Progenitor cell of endocrine pancreas (in vitro differentiated cells): ENCODE measurements around the gene SQOR. TPM values are rescaled to one million over a fixed set of nuclear protein-coding genes. Genes with fewer than 3 reads are reported as not detected.

Experiments used
- DNase-seq: peaks from one replicate; pipeline ENCODE4 v3.0.0; 2021; ENCODE audit warnings: low spot score; ENCODE audit not compliant: unreplicated experiment
- H3K27ac Mint-ChIP-seq: 2 replicates; pipeline ENCODE4 v1.8.0; 2021; ENCODE audit warnings: mild to moderate bottlenecking, moderate library complexity, mixed read lengths
- H3K27me3 Mint-ChIP-seq: 2 replicates; pipeline ENCODE4 v1.8.0; 2021; ENCODE audit warnings: mixed read lengths
- H3K36me3 Mint-ChIP-seq: 2 replicates; pipeline ENCODE4 v1.8.0; 2022; ENCODE audit warnings: mixed read lengths; ENCODE audit not compliant: insufficient read depth
- H3K4me1 Mint-ChIP-seq: 2 replicates; pipeline ENCODE4 v1.8.0; 2021; ENCODE audit warnings: low read depth, mixed read lengths
- H3K4me3 Mint-ChIP-seq: 2 replicates; pipeline ENCODE4 v1.8.0; 2021; ENCODE audit warnings: low read depth, mild to moderate bottlenecking, moderate library complexity, mixed read lengths
- H3K9me3 Mint-ChIP-seq: 2 replicates; pipeline ENCODE4 v1.8.0; 2021; ENCODE audit warnings: low read depth, mixed read lengths
- CTCF ChIP-seq: fragments of 200-600 bp; sonication (generic); IDR thresholded peaks from one replicate; pipeline ENCODE4 v1.5.0; 2021; ENCODE audit warnings: antibody characterized with exemption, mild to moderate bottlenecking; ENCODE audit not compliant: unreplicated experiment
- total RNA-seq: library from RNA; stranded (reverse); gene quantifications from 2 replicates; pipeline ENCODE4 v1.2.1, GENCODE V29; 2021

Gene SQOR
- total RNA-seq, 1 donor from 2014 or later, result 39.3 TPM

- no peak for DNase-seq
- no peak for TF ChIP-seq CTCF
- peaks cover 1% of the 10 kb centered on the region for H3K4me1 Mint-ChIP-seq
- H3K36me3 Mint-ChIP-seq, result peaks cover 13% of the 10 kb centered on the region
- no peaks in the 10 kb centered on the region for H3K9me3 Mint-ChIP-seq
- no peak overlapping the region for H3K27ac Mint-ChIP-seq
- H3K27me3 Mint-ChIP-seq, result no peaks in the 10 kb centered on the region
- no peak overlapping the region for H3K4me3 Mint-ChIP-seq
Measured at GRCh38 chr15:45603881-45604280, 30.9 kb upstream of the SQOR start.

- Mint-ChIP-seq H3K4me3 (no peak overlapping the region), H3K9me3 (no peaks in the 10 kb centered on the region), H3K27me3 (no peaks in the 10 kb centered on the region), H3K36me3 (peaks cover 15% of the 10 kb centered on the region), H3K4me1 (peaks cover 1% of the 10 kb centered on the region), H3K27ac (no peak overlapping the region)
- DNase-seq, result no peak
- no peak for TF ChIP-seq CTCF
Measured at GRCh38 chr15:45604326-45604725, 30.5 kb upstream of the SQOR start.

GRCh38 chr15:45606413-45606812 is 28.4 kb upstream of the SQOR start:
- Mint-ChIP-seq H3K27ac (no peak overlapping the region), H3K4me3 (no peak overlapping the region), H3K36me3 (peaks cover 12% of the 10 kb centered on the region), H3K9me3 (no peaks in the 10 kb centered on the region), H3K27me3 (no peaks in the 10 kb centered on the region), H3K4me1 (peaks cover 1% of the 10 kb centered on the region)
- TF ChIP-seq CTCF, result no peak
- no peak for DNase-seq

- Mint-ChIP-seq H3K27me3 (no peaks in the 10 kb centered on the region), H3K36me3 (peaks cover 11% of the 10 kb centered on the region), H3K9me3 (no peaks in the 10 kb centered on the region), H3K4me3 (no peak overlapping the region), H3K27ac (no peak overlapping the region), H3K4me1 (no peaks in the 10 kb centered on the region)
- no peak for DNase-seq
- TF ChIP-seq CTCF, result no peak
Measured at GRCh38 chr15:45606841-45607240, 28.0 kb upstream of the SQOR start.

GRCh38 chr15:45611305-45611704 is 23.5 kb upstream of the SQOR start:
- H3K27me3 Mint-ChIP-seq, result no peaks in the 10 kb centered on the region

More at GRCh38 chr15:45611305-45611704, 23.5 kb upstream of the SQOR start:
- no peaks in the 10 kb centered on the region for H3K4me1 Mint-ChIP-seq
- TF ChIP-seq CTCF, result peak; percentile 59
- no peak overlapping the region for H3K27ac Mint-ChIP-seq
- no peaks in the 10 kb centered on the region for H3K9me3 Mint-ChIP-seq
- H3K4me3 Mint-ChIP-seq, result no peak overlapping the region
- H3K36me3 Mint-ChIP-seq, result peaks cover 7% of the 10 kb centered on the region
- no peak for DNase-seq
